Endothelial cell of umbilical vein (primary cell): ENCODE measurements around the gene KMT5B. TPM values are rescaled to one million over a fixed set of nuclear protein-coding genes. Genes with fewer than 3 reads are reported as not detected.

Experiments
- BruUV-seq: library from RNA; stranded (reverse); fragments of 400-500 nt; replicated peaks from 2 replicates; lab custom pipeline; 2021; lab: Mats Ljungman, UMichigan
- CTCF ChIA-PET: fragments of 300-600, 350-600 bp; sonication (Branson Sonifier 250); formaldehyde crosslinking; loops from one replicate; lab custom pipeline; 2021; ENCODE audit warnings: antibody characterized with exemption, inconsistent platforms; lab: Charles Lee
- POLR2A ChIA-PET: fragments of 300-600, 350-600 bp; sonication (Branson Sonifier 250); formaldehyde crosslinking; loops from one replicate; lab custom pipeline; 2021; ENCODE audit warnings: antibody characterized with exemption, inconsistent platforms; lab: Charles Lee
- DNase-seq: peaks from one replicate; pipeline ENCODE4 v3.0.0-alpha.2; 2011; ENCODE audit warnings: low read depth, low spot score
- FAIRE-seq: peaks from 2 replicates; lab custom pipeline; 2011; peaks lifted over from hg19 to GRCh38; lab: Jason Lieb, UNC
- H2AFZ ChIP-seq: 2 replicates; pipeline ENCODE4 v1.6.0; 2012; ENCODE audit warnings: low read depth, low read length, control low read depth, inconsistent platforms
- H3K27ac ChIP-seq: 2 replicates; pipeline ENCODE4 v1.5.1; 2011; ENCODE audit warnings: low read depth, mild to moderate bottlenecking, control low read depth, low read length, moderate library complexity; ENCODE audit not compliant: insufficient read depth
- H3K27me3 ChIP-seq, 2 experiments: 2 replicates each; pipeline versions ENCODE4 v1.6.0 to v1.6.1; 2011; ENCODE audit warnings: low read length in 2 of 2, mixed read lengths in 1 of 2; ENCODE audit not compliant: control insufficient read depth in 2 of 2, insufficient read depth in 2 of 2
- H3K36me3 ChIP-seq, 2 experiments: 2 replicates in 1 of 2; 3 replicates in 1 of 2; pipeline ENCODE4 v1.5.1; 2011; ENCODE audit warnings: low read length in 2 of 2, mild to moderate bottlenecking in 1 of 2, moderate library complexity in 1 of 2; ENCODE audit not compliant: control insufficient read depth in 2 of 2, insufficient read depth in 2 of 2; ENCODE audit errors: extremely low read depth in 1 of 2
- H3K4me1 ChIP-seq: 3 replicates; pipeline ENCODE4 v1.5.1; 2011; ENCODE audit warnings: mild to moderate bottlenecking, low read length; ENCODE audit not compliant: control insufficient read depth, insufficient read depth; ENCODE audit errors: extremely low read depth
- H3K4me2 ChIP-seq: 2 replicates; pipeline ENCODE4 v1.6.1; 2011; ENCODE audit warnings: low read length, control low read depth, mixed read lengths; ENCODE audit not compliant: insufficient read depth
- H3K4me3 ChIP-seq, 3 experiments: fragments of 200-600 bp in 1 of 3; sonication (generic), shearing (Covaris generic) in 1 of 3; replicated peaks in 1 of 3; 2 replicates each; pipeline ENCODE4 v1.5.1; 2011 to 2016; ENCODE audit warnings: control low read depth in 3 of 3, low read length in 3 of 3, mild to moderate bottlenecking in 2 of 3, inconsistent platforms in 1 of 3, low read depth in 1 of 3, moderate library complexity in 1 of 3; ENCODE audit not compliant: insufficient read depth in 1 of 3
- H3K79me2 ChIP-seq: 2 replicates; pipeline ENCODE4 v1.6.0; 2012; ENCODE audit warnings: low read length, inconsistent platforms; ENCODE audit not compliant: control insufficient read depth, insufficient read depth
- H3K9ac ChIP-seq: replicated peaks from 2 replicates; pipeline ENCODE3; 2011; ENCODE audit warnings: low read length, control low read depth; ENCODE audit not compliant: insufficient read depth; ENCODE audit errors: extremely low read depth
- H3K9me1 ChIP-seq: replicated peaks from 3 replicates; pipeline ENCODE4 v1.6.0; 2011; ENCODE audit warnings: mild to moderate bottlenecking, low read length; ENCODE audit not compliant: control insufficient read depth, insufficient read depth; ENCODE audit errors: extremely low read depth
- H3K9me3 ChIP-seq: replicated peaks from 2 replicates; pipeline ENCODE4 v1.5.1; 2012; ENCODE audit warnings: low read length, inconsistent platforms; ENCODE audit not compliant: control insufficient read depth, insufficient read depth
- H4K20me1 ChIP-seq: replicated peaks from 2 replicates; pipeline ENCODE3; 2011; ENCODE audit warnings: mild to moderate bottlenecking, low read length; ENCODE audit not compliant: control insufficient read depth, insufficient read depth; ENCODE audit errors: extremely low read depth
- EZH2 ChIP-seq: IDR thresholded peaks from 2 replicates; pipeline ENCODE4 v1.6.1; 2012; ENCODE audit warnings: borderline replicate concordance, low read depth, mild to moderate bottlenecking, moderate library complexity, low read length, inconsistent platforms; ENCODE audit not compliant: severe bottlenecking
- FOS ChIP-seq: IDR thresholded peaks from 2 replicates; pipeline ENCODE4 v1.6.1; 2011; ENCODE audit warnings: mild to moderate bottlenecking, low read length, moderate library complexity, borderline replicate concordance; ENCODE audit not compliant: insufficient read depth
- GATA2 ChIP-seq: IDR thresholded peaks from 2 replicates; pipeline ENCODE4 v1.7.0; 2011; ENCODE audit warnings: low read depth, mild to moderate bottlenecking, moderate library complexity, mixed read lengths, low read length; ENCODE audit not compliant: insufficient read length, insufficient read depth
- JUN ChIP-seq: IDR thresholded peaks from 2 replicates; pipeline ENCODE4 v1.6.1; 2011; ENCODE audit warnings: borderline replicate concordance, low read depth; ENCODE audit not compliant: insufficient read length, insufficient read depth
- MYC ChIP-seq: IDR thresholded peaks from one replicate; pipeline ENCODE4 v1.6.1; 2011; ENCODE audit warnings: mild to moderate bottlenecking, low read depth, low read length
- POLR2A ChIP-seq: IDR thresholded peaks from 2 replicates; pipeline ENCODE4 v1.6.1; 2012; ENCODE audit warnings: low read depth, mild to moderate bottlenecking, control low read depth, low read length
- POLR2AphosphoS5 ChIP-seq: IDR thresholded peaks from 2 replicates; pipeline ENCODE4 v1.6.1; 2012; ENCODE audit warnings: low read depth, mild to moderate bottlenecking, control low read depth, low read length, moderate library complexity; ENCODE audit not compliant: insufficient read depth
- dilution Hi-C: fragments of 300-500 bp; cut with MboI; formaldehyde crosslinking; loops from one replicate; pipeline ENCODE4 v1.15.0; 2019; ENCODE audit warnings: low sequenced_read_pairs; ENCODE audit not compliant: extremely low pct_ligation_motif_present
- intact Hi-C: fragments of 100-400 bp; cut with micrococcal nuclease; formaldehyde crosslinking; loops from one replicate; pipeline ENCODE4 v1.10.0; 2022
- polyA plus RNA-seq, 4 experiments: library from polyadenylated mRNA; depleted of rRNA in 3 of 4; stranded (reverse) in 3 of 4; unstranded in 1 of 4; fragments of >200 nt; gene quantifications; 2 replicates each; pipeline versions ENCODE4 v1.2.1 to v1.2.3, GENCODE V29; 2011 to 2012; ENCODE audit warnings: missing spikeins in 1 of 4
- total RNA-seq: library from RNA; stranded (reverse); gene quantifications from 2 replicates; pipeline ENCODE4 v1.2.3, GENCODE V29; 2021
- TF ChIP-seq, protein P1 (sequence below): IDR thresholded peaks from 2 replicates; pipeline ENCODE4 v1.6.1; 2011; ENCODE audit not compliant: insufficient read depth, insufficient read length
- TF ChIP-seq, protein P2 (sequence below), 2 donors: IDR thresholded peaks; 1 replicate in 1 of 2; 2 replicates in 1 of 2; pipeline ENCODE4 v1.5.1; 2011; ENCODE audit warnings: low read length in 2 of 2, mild to moderate bottlenecking in 2 of 2, moderate library complexity in 2 of 2, control low read depth in 1 of 2, inconsistent platforms in 1 of 2, low read depth in 1 of 2; ENCODE audit not compliant: insufficient read depth in 1 of 2; ENCODE audit errors: extremely low read depth in 1 of 2

Gene KMT5B
- total and polyA plus RNA-seq, 2 donors (not counting 3 experiments of a cell fraction or from before 2014, with no cell fraction given), result 10.1 to 36.3 TPM

DNA sequence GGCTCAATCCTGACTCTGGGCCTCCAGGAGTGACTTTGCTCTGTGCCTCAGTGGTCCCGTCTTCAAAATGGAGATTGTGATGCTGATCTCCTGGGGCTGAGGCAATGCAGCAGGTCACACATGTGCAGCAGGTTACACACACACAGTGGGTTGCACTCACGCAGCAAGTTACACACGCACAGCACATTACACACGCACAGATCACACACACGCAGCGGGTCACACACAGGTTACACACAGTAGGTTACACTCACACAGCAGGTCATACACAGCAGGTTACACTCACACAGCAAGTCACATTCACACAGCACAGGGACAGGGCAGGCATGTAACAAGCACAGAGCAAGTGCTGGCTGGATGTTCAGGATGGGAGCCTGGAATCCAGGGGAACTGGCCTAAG lies 47.4 kb upstream of the KMT5B start:
- CTCF ChIA-PET, result interaction anchor here (0.5 to 6.3 kb wide), 4 partner anchors 30 to 225 kb away, joined by 3 to 152 read pairs (median 4); no protein-coding TSS in a partner anchor
- no TSS peak for BruUV-seq
- TF ChIP-seq JUN (no peak), POLR2A (no peak), MYC (no peak), EZH2 (no peak), GATA2 (no peak), FOS (no peak), POLR2AphosphoS5 (no peak)
- TF ChIP-seq, protein P1, sequence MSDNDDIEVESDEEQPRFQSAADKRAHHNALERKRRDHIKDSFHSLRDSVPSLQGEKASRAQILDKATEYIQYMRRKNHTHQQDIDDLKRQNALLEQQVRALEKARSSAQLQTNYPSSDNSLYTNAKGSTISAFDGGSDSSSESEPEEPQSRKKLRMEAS, result no peak
- TF ChIP-seq, protein P2, sequence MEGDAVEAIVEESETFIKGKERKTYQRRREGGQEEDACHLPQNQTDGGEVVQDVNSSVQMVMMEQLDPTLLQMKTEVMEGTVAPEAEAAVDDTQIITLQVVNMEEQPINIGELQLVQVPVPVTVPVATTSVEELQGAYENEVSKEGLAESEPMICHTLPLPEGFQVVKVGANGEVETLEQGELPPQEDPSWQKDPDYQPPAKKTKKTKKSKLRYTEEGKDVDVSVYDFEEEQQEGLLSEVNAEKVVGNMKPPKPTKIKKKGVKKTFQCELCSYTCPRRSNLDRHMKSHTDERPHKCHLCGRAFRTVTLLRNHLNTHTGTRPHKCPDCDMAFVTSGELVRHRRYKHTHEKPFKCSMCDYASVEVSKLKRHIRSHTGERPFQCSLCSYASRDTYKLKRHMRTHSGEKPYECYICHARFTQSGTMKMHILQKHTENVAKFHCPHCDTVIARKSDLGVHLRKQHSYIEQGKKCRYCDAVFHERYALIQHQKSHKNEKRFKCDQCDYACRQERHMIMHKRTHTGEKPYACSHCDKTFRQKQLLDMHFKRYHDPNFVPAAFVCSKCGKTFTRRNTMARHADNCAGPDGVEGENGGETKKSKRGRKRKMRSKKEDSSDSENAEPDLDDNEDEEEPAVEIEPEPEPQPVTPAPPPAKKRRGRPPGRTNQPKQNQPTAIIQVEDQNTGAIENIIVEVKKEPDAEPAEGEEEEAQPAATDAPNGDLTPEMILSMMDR (IDR thresholded peaks at IDR 0.05; ENCODE audit: extremely low read depth in 1 of 2, insufficient read depth in 1 of 2, low read depth in 1 of 2, low read length in 2 of 2), result no peak
- no peaks in the 10 kb centered on the region for H3K9me1 ChIP-seq
- no peaks in the 10 kb centered on the region for H3K27me3 ChIP-seq
- H3K9ac ChIP-seq, result no peak overlapping the region
- H3K27ac ChIP-seq, result no peak overlapping the region
- no peaks in the 10 kb centered on the region for H3K79me2 ChIP-seq
- H4K20me1 ChIP-seq, result no peaks in the 10 kb centered on the region
- intact Hi-C loops (no loop called here), dilution Hi-C loops (no loop called here)
- H3K4me1 ChIP-seq, result peaks cover 2% of the 10 kb centered on the region
- H2AFZ ChIP-seq, result no peak overlapping the region
- H3K4me2 ChIP-seq, result no peak overlapping the region
- FAIRE-seq, result no peak
- H3K4me3 ChIP-seq, result no peak overlapping the region
- H3K36me3 ChIP-seq, result peaks cover 0 to 12% of the 10 kb centered on the region in 2 experiments
- POLR2A ChIA-PET, result no interaction called here
- no peaks in the 10 kb centered on the region for H3K9me3 ChIP-seq
- no peak for DNase-seq
